GM12891 (cell line): ENCODE results near the gene MRPL43.

Experiments used
- PAX5 ChIP-seq: IDR thresholded peaks from 2 replicates; pipeline ENCODE4 v1.6.1; 2011; ENCODE audit warnings: low read length, moderate library complexity, mild to moderate bottlenecking; ENCODE audit not compliant: insufficient read depth, severe bottlenecking
- POLR2A ChIP-seq: IDR thresholded peaks from 2 replicates; pipeline ENCODE4 v1.6.1; 2011; ENCODE audit warnings: low read depth, low read length, control low read depth
- POLR2AphosphoS5 ChIP-seq: IDR thresholded peaks from 2 replicates; pipeline ENCODE4 v1.6.1; 2011; ENCODE audit warnings: low read depth, low read length, control low read depth
- POU2F2 ChIP-seq: IDR thresholded peaks from 2 replicates; pipeline ENCODE4 v1.6.1; 2011; ENCODE audit warnings: low read depth, mild to moderate bottlenecking, control low read depth, low read length, moderate library complexity
- SPI1 ChIP-seq: IDR thresholded peaks from 2 replicates; pipeline ENCODE4 v1.6.1; 2011; ENCODE audit warnings: low read depth, low read length, control low read depth
- TAF1 ChIP-seq: IDR thresholded peaks from 2 replicates; pipeline ENCODE4 v1.6.1; 2011; ENCODE audit warnings: low read depth, low read length, control low read depth

DNA sequence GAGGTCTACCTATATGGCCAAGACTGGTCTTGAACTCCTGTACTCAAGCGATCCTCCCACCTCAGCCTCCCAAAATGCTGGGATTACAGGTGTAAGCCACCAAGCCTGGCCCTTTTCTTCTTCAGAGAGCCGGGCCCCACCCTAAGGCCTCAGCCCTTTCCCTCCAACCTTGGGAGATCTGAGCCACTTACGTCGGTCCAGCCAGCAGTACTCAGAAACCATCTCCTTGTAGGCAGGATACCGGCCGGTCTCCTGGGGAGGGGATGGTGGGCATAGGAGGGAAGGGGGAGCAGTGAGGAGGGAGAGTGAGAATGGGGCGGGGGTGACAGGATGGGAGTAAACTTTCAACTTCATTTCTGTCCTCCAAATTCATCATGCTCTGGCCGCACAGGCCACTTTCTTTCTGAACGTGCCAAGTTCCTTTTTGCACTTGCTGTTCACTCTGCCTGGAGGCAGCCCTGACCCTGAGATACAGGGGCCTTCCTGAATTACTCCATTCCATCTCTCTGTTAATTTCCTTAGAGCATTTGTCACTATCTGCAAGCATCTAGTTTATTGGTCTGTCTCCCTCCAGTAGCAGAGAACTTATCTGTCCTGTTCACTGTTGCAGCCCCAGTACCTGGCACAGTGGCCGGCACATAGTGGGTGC lies 33.3 kb upstream of the MRPL43 start:
- TF ChIP-seq POU2F2: no peak
- TF ChIP-seq POLR2A: no peak
- no peak for TF ChIP-seq PAX5
- no peak for TF ChIP-seq SPI1
- no peak for TF ChIP-seq POLR2AphosphoS5
- TF ChIP-seq TAF1: no peak
